Panc1 (cell line): Measurements from ENCODE around the gene AGTPBP1. TPM values are rescaled to one million over a fixed set of nuclear protein-coding genes. Genes with fewer than 3 reads are reported as not detected.

Experiments
- ATAC-seq: fragments of 200-7000 bp; cut with Tn5 transposase; 2 replicates; pipeline ENCODE4 v1.9.1; 2020; ENCODE audit warnings: mild to moderate bottlenecking, moderate library complexity
- BruUV-seq: library from RNA; stranded (reverse); fragments of 400-500 nt; replicated peaks from 2 replicates; lab custom pipeline; 2021; lab: Mats Ljungman, UMichigan
- CTCF ChIA-PET: fragments of 300-600 bp; sonication (Branson Sonifier 250); formaldehyde crosslinking; loops from one replicate; lab custom pipeline; 2022; ENCODE audit warnings: antibody characterized with exemption; lab: Charles Lee
- POLR2A ChIA-PET: fragments of 300-600 bp; sonication (Branson Sonifier 250); formaldehyde crosslinking; loops from one replicate; lab custom pipeline; 2022; ENCODE audit warnings: antibody characterized with exemption; lab: Charles Lee
- DNase-seq: peaks from one replicate; pipeline ENCODE4 v3.0.0-alpha.2; 2010; ENCODE audit warnings: low read depth, low spot score
- H3K27ac ChIP-seq: 2 replicates; pipeline ENCODE4 v1.5.1; 2011; ENCODE audit warnings: mild to moderate bottlenecking, low read length, inconsistent platforms
- H3K27me3 ChIP-seq: fragments of 200-500 bp; sonication (Bioruptor generic); 2 replicates; pipeline ENCODE4 v1.6.0; 2014; ENCODE audit warnings: low read length, inconsistent platforms; ENCODE audit not compliant: control insufficient read depth, insufficient read depth
- H3K36me3 ChIP-seq: fragments of 200-500 bp; sonication (Bioruptor generic); 2 replicates; pipeline ENCODE4 v1.5.1; 2014; ENCODE audit warnings: inconsistent platforms, mild to moderate bottlenecking, low read length, moderate library complexity; ENCODE audit not compliant: control insufficient read depth, insufficient read depth
- H3K4me1 ChIP-seq: 2 replicates; pipeline ENCODE4 v1.5.1; 2011; ENCODE audit warnings: inconsistent platforms, mild to moderate bottlenecking, low read length, moderate library complexity; ENCODE audit not compliant: control insufficient read depth, insufficient read depth
- H3K4me3 ChIP-seq, 2 experiments: 2 replicates each; pipeline ENCODE4 v1.5.1; 2011 to 2012; ENCODE audit warnings: low read depth in 2 of 2, low read length in 2 of 2, mild to moderate bottlenecking in 2 of 2, inconsistent platforms in 1 of 2, moderate library complexity in 1 of 2
- H3K9me3 ChIP-seq: fragments of 200-500 bp; sonication (Bioruptor generic); 2 replicates; pipeline ENCODE4 v1.5.1; 2014; ENCODE audit warnings: low read depth, mild to moderate bottlenecking, inconsistent platforms, low read length, moderate library complexity; ENCODE audit not compliant: control insufficient read depth, insufficient read depth
- POLR2AphosphoS5 ChIP-seq: IDR thresholded peaks from 2 replicates; pipeline ENCODE4 v1.6.1; 2012; ENCODE audit warnings: mild to moderate bottlenecking, low read depth, low read length, moderate library complexity
- SIN3A ChIP-seq: IDR thresholded peaks from 2 replicates; pipeline ENCODE4 v1.6.1; 2012; ENCODE audit warnings: low read depth, mild to moderate bottlenecking, low read length, moderate library complexity, borderline replicate concordance; ENCODE audit not compliant: insufficient read depth
- TCF7L2 ChIP-seq: IDR thresholded peaks from 2 replicates; pipeline ENCODE4 v1.6.1; 2011; ENCODE audit warnings: mild to moderate bottlenecking, low read depth, low read length, inconsistent platforms
- in situ Hi-C: cut with HindIII; loops from 2 replicates; pipeline ENCODE4 v1.10.0; 2016; ENCODE audit warnings: low sequenced_read_pairs, low pct_unique_long_range_greater_than_20kb
- intact Hi-C: fragments of 100-400 bp; cut with micrococcal nuclease; formaldehyde crosslinking; loops from one replicate; pipeline ENCODE4 v1.10.0; 2022; ENCODE audit not compliant: unreplicated experiment
- total RNA-seq: library from RNA; stranded (reverse); gene quantifications from one replicate; pipeline ENCODE4 v1.2.1, GENCODE V29; 2021; ENCODE audit not compliant: unreplicated experiment
- TF ChIP-seq, protein P1 (sequence below): fragments of 450-650 bp; IDR thresholded peaks from 2 replicates; pipeline ENCODE4 v1.5.1; 2017; ENCODE audit warnings: mild to moderate bottlenecking
- TF ChIP-seq, protein P2 (sequence below), 2 experiments: IDR thresholded peaks; 2 replicates each; pipeline ENCODE4 v1.6.1; 2011 to 2012; ENCODE audit warnings: low read depth in 2 of 2, control low read depth in 1 of 2, low read length in 1 of 2, mild to moderate bottlenecking in 1 of 2, moderate library complexity in 1 of 2; ENCODE audit not compliant: insufficient read depth in 1 of 2

Gene AGTPBP1
- total RNA-seq, 1 experiment from 2014 or later: 11.6 TPM

DNA sequence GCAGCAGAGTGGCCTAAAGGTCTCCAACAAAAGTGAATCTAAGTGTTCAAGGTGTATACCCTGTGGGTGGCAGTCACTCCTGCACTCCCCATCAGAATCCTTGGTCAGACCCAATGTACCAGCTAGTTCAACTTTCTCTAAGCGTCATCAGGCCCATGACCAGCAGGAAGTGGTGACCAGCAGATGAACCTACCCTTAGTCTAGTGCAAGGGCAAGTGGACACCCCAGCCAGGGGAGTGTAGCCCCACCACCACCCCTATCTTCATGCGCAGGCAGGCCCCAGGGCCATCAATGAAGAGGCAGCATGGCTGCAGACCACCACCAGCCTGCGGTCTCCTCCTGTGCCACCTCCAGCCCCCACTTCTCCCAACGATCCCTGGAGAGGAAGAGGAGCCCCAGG lies 213.1 kb downstream of the AGTPBP1 start:
- intact Hi-C loops: no loop called here
- CTCF ChIA-PET: no interaction called here

DNA sequence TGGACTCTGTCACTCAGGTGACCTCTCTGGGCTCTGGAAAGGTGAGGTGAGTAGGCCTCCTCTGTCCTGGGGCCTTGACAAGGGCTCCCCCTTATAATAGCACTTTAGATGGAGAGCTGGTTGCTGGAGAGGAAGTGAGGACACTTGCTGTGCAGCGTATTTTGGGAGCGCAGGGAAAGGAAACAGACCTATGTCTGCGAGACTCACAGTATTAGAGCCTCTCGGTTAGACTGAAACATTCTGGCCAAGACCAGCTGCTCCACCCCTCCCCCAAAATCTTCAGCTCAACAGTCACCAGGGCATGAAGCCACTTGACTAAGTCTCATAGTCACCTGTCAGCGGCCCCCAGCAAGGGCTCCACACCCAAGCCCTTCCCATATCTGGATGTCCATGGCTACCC lies 213.6 kb downstream of the AGTPBP1 start:
- H3K36me3 ChIP-seq: no peaks in the 10 kb centered on the region
- in situ Hi-C loops (no loop called here), intact Hi-C loops (no loop called here)
- no peaks in the 10 kb centered on the region for H3K27me3 ChIP-seq
- no TSS peak for BruUV-seq
- ChIA-PET POLR2A (no interaction called here), CTCF (no interaction called here)
- TF ChIP-seq SIN3A (no peak), TCF7L2 (no peak)
- no peak overlapping the region for H3K4me3 ChIP-seq
- no peaks in the 10 kb centered on the region for H3K9me3 ChIP-seq
- no peak overlapping the region for H3K27ac ChIP-seq
- H3K4me1 ChIP-seq: no peaks in the 10 kb centered on the region
- ATAC-seq (no peak), DNase-seq (no peak)

More for the DNA sequence above, 213.1 kb downstream of the AGTPBP1 start:
- H3K4me3 ChIP-seq: no peak overlapping the region
- H3K36me3 ChIP-seq: no peaks in the 10 kb centered on the region
- no peaks in the 10 kb centered on the region for H3K27me3 ChIP-seq
- TF ChIP-seq SIN3A (no peak), POLR2AphosphoS5 (no peak), TCF7L2 (no peak)
- TF ChIP-seq, protein P1, sequence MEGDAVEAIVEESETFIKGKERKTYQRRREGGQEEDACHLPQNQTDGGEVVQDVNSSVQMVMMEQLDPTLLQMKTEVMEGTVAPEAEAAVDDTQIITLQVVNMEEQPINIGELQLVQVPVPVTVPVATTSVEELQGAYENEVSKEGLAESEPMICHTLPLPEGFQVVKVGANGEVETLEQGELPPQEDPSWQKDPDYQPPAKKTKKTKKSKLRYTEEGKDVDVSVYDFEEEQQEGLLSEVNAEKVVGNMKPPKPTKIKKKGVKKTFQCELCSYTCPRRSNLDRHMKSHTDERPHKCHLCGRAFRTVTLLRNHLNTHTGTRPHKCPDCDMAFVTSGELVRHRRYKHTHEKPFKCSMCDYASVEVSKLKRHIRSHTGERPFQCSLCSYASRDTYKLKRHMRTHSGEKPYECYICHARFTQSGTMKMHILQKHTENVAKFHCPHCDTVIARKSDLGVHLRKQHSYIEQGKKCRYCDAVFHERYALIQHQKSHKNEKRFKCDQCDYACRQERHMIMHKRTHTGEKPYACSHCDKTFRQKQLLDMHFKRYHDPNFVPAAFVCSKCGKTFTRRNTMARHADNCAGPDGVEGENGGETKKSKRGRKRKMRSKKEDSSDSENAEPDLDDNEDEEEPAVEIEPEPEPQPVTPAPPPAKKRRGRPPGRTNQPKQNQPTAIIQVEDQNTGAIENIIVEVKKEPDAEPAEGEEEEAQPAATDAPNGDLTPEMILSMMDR: no peak
- TF ChIP-seq, protein P2, sequence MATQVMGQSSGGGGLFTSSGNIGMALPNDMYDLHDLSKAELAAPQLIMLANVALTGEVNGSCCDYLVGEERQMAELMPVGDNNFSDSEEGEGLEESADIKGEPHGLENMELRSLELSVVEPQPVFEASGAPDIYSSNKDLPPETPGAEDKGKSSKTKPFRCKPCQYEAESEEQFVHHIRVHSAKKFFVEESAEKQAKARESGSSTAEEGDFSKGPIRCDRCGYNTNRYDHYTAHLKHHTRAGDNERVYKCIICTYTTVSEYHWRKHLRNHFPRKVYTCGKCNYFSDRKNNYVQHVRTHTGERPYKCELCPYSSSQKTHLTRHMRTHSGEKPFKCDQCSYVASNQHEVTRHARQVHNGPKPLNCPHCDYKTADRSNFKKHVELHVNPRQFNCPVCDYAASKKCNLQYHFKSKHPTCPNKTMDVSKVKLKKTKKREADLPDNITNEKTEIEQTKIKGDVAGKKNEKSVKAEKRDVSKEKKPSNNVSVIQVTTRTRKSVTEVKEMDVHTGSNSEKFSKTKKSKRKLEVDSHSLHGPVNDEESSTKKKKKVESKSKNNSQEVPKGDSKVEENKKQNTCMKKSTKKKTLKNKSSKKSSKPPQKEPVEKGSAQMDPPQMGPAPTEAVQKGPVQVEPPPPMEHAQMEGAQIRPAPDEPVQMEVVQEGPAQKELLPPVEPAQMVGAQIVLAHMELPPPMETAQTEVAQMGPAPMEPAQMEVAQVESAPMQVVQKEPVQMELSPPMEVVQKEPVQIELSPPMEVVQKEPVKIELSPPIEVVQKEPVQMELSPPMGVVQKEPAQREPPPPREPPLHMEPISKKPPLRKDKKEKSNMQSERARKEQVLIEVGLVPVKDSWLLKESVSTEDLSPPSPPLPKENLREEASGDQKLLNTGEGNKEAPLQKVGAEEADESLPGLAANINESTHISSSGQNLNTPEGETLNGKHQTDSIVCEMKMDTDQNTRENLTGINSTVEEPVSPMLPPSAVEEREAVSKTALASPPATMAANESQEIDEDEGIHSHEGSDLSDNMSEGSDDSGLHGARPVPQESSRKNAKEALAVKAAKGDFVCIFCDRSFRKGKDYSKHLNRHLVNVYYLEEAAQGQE (IDR thresholded peaks at IDR 0.05; ENCODE audit: insufficient read depth in 1 of 2, low read depth in 2 of 2, low read length in 1 of 2): no peak
- DNase-seq (no peak), ATAC-seq (no peak)
- no TSS peak for BruUV-seq
- H3K4me1 ChIP-seq: no peaks in the 10 kb centered on the region
- in situ Hi-C loops: no loop called here
- POLR2A ChIA-PET: no interaction called here
- H3K9me3 ChIP-seq: no peaks in the 10 kb centered on the region
- H3K27ac ChIP-seq: no peak overlapping the region

DNA sequence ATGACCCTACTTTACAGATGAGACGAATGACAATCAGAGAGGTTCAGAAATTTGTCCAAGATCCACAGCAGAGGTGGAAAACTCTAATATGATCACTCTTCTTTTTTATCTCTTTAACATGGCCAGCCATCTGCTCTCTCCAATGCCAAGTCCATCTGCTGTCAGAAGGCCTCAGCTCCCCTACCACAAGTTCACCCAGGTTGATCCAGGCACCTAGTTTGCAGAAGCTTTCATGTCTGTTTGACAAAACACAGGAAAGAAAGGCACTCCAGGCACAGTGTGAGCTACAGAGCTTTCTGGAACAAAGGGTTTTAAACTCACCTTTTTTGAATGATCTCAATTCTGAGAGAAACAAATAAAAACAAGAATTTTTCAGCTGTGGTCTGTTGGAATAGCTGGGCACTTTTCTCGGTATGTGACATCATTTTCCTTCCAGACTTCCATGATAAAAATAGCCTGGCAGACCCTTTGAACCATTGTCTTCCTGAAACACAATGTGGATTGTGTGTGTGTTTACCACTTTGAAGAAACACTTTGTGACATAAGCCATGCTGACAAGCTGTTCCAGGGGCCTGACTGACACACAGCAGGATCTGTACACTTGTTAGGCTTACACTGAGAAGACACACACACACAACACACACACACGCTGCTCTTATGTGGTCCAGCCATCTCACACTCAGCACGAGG lies 214.3 kb downstream of the AGTPBP1 start:
- ATAC-seq: no peak
- no peak for TF ChIP-seq POLR2AphosphoS5
- TF ChIP-seq, protein P2 (IDR thresholded peaks at IDR 0.05; ENCODE audit: insufficient read depth in 1 of 2, low read depth in 2 of 2, low read length in 1 of 2): no peak
- TF ChIP-seq TCF7L2: no peak
- TF ChIP-seq, protein P1: no peak
- no peak for TF ChIP-seq SIN3A
- CTCF ChIA-PET: no interaction called here
- Histone ChIP-seq H3K4me3 (no peak overlapping the region), H3K36me3 (no peaks in the 10 kb centered on the region), H3K27me3 (no peaks in the 10 kb centered on the region), H3K27ac (no peak overlapping the region), H3K4me1 (no peaks in the 10 kb centered on the region), H3K9me3 (no peaks in the 10 kb centered on the region)
- in situ Hi-C loops: no loop called here
- POLR2A ChIA-PET: no interaction called here
- no TSS peak for BruUV-seq
- DNase-seq: no peak
- intact Hi-C loops: no loop called here
